Endodermal cell (in vitro differentiated cells): ENCODE measurements around the gene KCNJ18. TPM values are rescaled to one million over a fixed set of nuclear protein-coding genes. Genes with fewer than 3 reads are reported as not detected.
"Not testable (repeated sequence)": the region's sequence is repeated elsewhere in the genome, so short reads cannot be mapped to it uniquely, and the experiment has no call there.

Experiments
- DNase-seq: peaks from one replicate; pipeline ENCODE4 v3.0.0-alpha.2; 2017
- H3K27ac ChIP-seq: 2 replicates; pipeline ENCODE4 v1.5.1; 2013; ENCODE audit warnings: mild to moderate bottlenecking, low read depth, low read length, moderate library complexity
- H3K27me3 ChIP-seq: 2 replicates; pipeline ENCODE4 v1.6.1; 2013; ENCODE audit warnings: mild to moderate bottlenecking, low read length, moderate library complexity; ENCODE audit not compliant: insufficient read depth, control insufficient read depth, poor library complexity, severe bottlenecking
- H3K36me3 ChIP-seq: 2 replicates; pipeline ENCODE4 v1.7.0; 2013; ENCODE audit warnings: mild to moderate bottlenecking, low read length, moderate library complexity; ENCODE audit not compliant: control insufficient read depth, insufficient read depth
- H3K4me1 ChIP-seq: one replicate; pipeline ENCODE4 v1.7.0; 2013; ENCODE audit warnings: low read length; ENCODE audit not compliant: control insufficient read depth, insufficient read depth
- H3K4me3 ChIP-seq: 2 replicates; pipeline ENCODE4 v1.5.1; 2013; ENCODE audit warnings: mild to moderate bottlenecking, low read length, moderate library complexity
- H3K9ac ChIP-seq: 2 replicates; pipeline ENCODE4 v1.6.1; 2013; ENCODE audit warnings: mild to moderate bottlenecking, low read length, moderate library complexity; ENCODE audit not compliant: poor library complexity, severe bottlenecking; ENCODE audit errors: extremely low read depth
- H3K9me3 ChIP-seq: 2 replicates; pipeline ENCODE4 v1.6.1; 2013; ENCODE audit warnings: mild to moderate bottlenecking, low read length, moderate library complexity; ENCODE audit not compliant: control insufficient read depth
- H3K27ac Mint-ChIP-seq: 2 replicates; pipeline ENCODE4 v1.8.0; 2020; ENCODE audit warnings: mixed read lengths
- H3K27me3 Mint-ChIP-seq: 2 replicates; pipeline ENCODE4 v1.8.0; 2021; ENCODE audit warnings: mild to moderate bottlenecking, mixed read lengths; ENCODE audit not compliant: insufficient read depth
- H3K36me3 Mint-ChIP-seq: 2 replicates; pipeline ENCODE4 v1.8.0; 2020; ENCODE audit warnings: low read depth, mixed read lengths
- H3K4me1 Mint-ChIP-seq: 2 replicates; pipeline ENCODE4 v1.8.0; 2020; ENCODE audit warnings: mixed read lengths
- H3K4me3 Mint-ChIP-seq: 2 replicates; pipeline ENCODE4 v1.8.0; 2020; ENCODE audit warnings: mild to moderate bottlenecking, moderate library complexity, mixed read lengths
- H3K9me3 Mint-ChIP-seq: 2 replicates; pipeline ENCODE4 v1.8.0; 2020; ENCODE audit warnings: mild to moderate bottlenecking, mixed read lengths
- CTCF ChIP-seq: fragments of 200-600 bp; sonication (generic); conservative IDR thresholded peaks from 2 replicates; pipeline ENCODE4 v1.5.0; 2021; ENCODE audit warnings: antibody characterized with exemption, mild to moderate bottlenecking
- WGBS, 2 experiments: methylation state at CpG; one replicate each; pipeline versions ENCODE4 v1.1.5 to v1.1.7; 2013; ENCODE audit warnings: missing lambda C conversion rate in 2 of 2, mixed read lengths in 1 of 2; ENCODE audit not compliant: insufficient coverage in 1 of 2, insufficient read length in 1 of 2; 5-methylcytosine and 5-hydroxymethylcytosine counted together
- total RNA-seq, 2 donors: library from RNA; stranded (reverse); fragmentation: NEBNext Ultra II Directional in 1 of 2; extraction: Animal tissue kit (Norgen Biotek cat#: 25700) in 1 of 2; gene quantifications; 2 replicates in 1 of 2; 3 replicates in 1 of 2; pipeline ENCODE4 v1.2.1, GENCODE V29; 2021

The KCNJ18 gene
- total RNA-seq, 2 donors from 2014 or later: not detected

GRCh38 chr17:21705021-21705601 lies 12.8 kb downstream of the KCNJ18 start:
- WGBS, 2 experiments: 69 to 80% methylated on average over 12 to 13 of the region's 13 CpGs
- Histone ChIP-seq H3K27ac (no peak overlapping the region), H3K36me3 (no peaks in the 10 kb centered on the region), H3K9ac (no peak overlapping the region), H3K9me3 (no peaks in the 10 kb centered on the region), H3K4me1 (no peaks in the 10 kb centered on the region), H3K27me3 (no peaks in the 10 kb centered on the region), H3K4me3 (no peak overlapping the region)
- Mint-ChIP-seq H3K27ac (no peak overlapping the region), H3K9me3 (peaks cover 69% of the 10 kb centered on the region), H3K4me3 (no peak overlapping the region), H3K4me1 (no peaks in the 10 kb centered on the region), H3K36me3 (peaks cover 7% of the 10 kb centered on the region), H3K27me3 (no peaks in the 10 kb centered on the region)
- DNase-seq: no peak
- TF ChIP-seq CTCF: no peak

GRCh38 chr17:21705746-21706145 lies 13.4 kb downstream of the KCNJ18 start:
- not testable (repeated sequence) for H3K27me3 ChIP-seq, H3K9me3 ChIP-seq, H3K27ac Mint-ChIP-seq, H3K27me3 Mint-ChIP-seq, H3K4me1 ChIP-seq, H3K4me1 Mint-ChIP-seq, DNase-seq, H3K36me3 Mint-ChIP-seq, H3K4me3 Mint-ChIP-seq, H3K9ac ChIP-seq, H3K27ac ChIP-seq, H3K4me3 ChIP-seq, H3K36me3 ChIP-seq
- peaks cover 75% of the 10 kb centered on the region for H3K9me3 Mint-ChIP-seq
- 74 to 79% methylated on average over 3 to 6 of the region's 6 CpGs for WGBS, 2 experiments

GRCh38 chr17:21706546-21706945 lies 14.2 kb downstream of the KCNJ18 start:
- H3K27ac Mint-ChIP-seq, H3K4me3 Mint-ChIP-seq, H3K27me3 Mint-ChIP-seq, DNase-seq, H3K4me1 Mint-ChIP-seq, H3K36me3 ChIP-seq, H3K9me3 ChIP-seq, H3K4me3 ChIP-seq, H3K36me3 Mint-ChIP-seq, H3K27me3 ChIP-seq, H3K27ac ChIP-seq, H3K9ac ChIP-seq, H3K4me1 ChIP-seq: not testable (repeated sequence)
- WGBS, 2 experiments: 79 to 87% methylated on average over 5 to 7 of the region's 7 CpGs
- H3K9me3 Mint-ChIP-seq: peaks cover 80% of the 10 kb centered on the region

- not testable (repeated sequence) for H3K4me3 Mint-ChIP-seq, H3K27ac ChIP-seq, DNase-seq, H3K27ac Mint-ChIP-seq, H3K4me3 ChIP-seq, H3K36me3 Mint-ChIP-seq, H3K27me3 Mint-ChIP-seq, H3K9me3 ChIP-seq, H3K36me3 ChIP-seq, H3K9ac ChIP-seq, H3K4me1 Mint-ChIP-seq, H3K27me3 ChIP-seq, H3K4me1 ChIP-seq
- peaks cover 80% of the 10 kb centered on the region for H3K9me3 Mint-ChIP-seq
- 76 to 86% methylated on average over 5 to 6 of the region's 7 CpGs for WGBS, 2 experiments
These were observed 14.8 kb downstream of the KCNJ18 start for GRCh38 chr17:21707131-21707530.

GRCh38 chr17:21707711-21708611 lies 15.6 kb downstream of the KCNJ18 start:
- not testable (repeated sequence) for H3K27ac Mint-ChIP-seq, H3K4me3 ChIP-seq

GRCh38 chr17:21708612-21709535 lies 16.6 kb downstream of the KCNJ18 start:
- not testable (repeated sequence) for H3K9ac ChIP-seq, H3K27ac Mint-ChIP-seq, H3K4me3 Mint-ChIP-seq, H3K27me3 Mint-ChIP-seq, H3K9me3 ChIP-seq, H3K36me3 ChIP-seq, H3K27ac ChIP-seq, H3K27me3 ChIP-seq, H3K4me1 Mint-ChIP-seq, H3K4me3 ChIP-seq, H3K4me1 ChIP-seq, H3K36me3 Mint-ChIP-seq
- peaks cover 84% of the 10 kb centered on the region for H3K9me3 Mint-ChIP-seq
- DNase-seq: peak; percentile 18
- 77 to 84% methylated on average over 8 to 14 of the region's 15 CpGs for WGBS, 2 experiments

More at GRCh38 chr17:21707711-21708611, 15.6 kb downstream of the KCNJ18 start:
- H3K9ac ChIP-seq, DNase-seq, H3K27me3 Mint-ChIP-seq, H3K4me3 Mint-ChIP-seq, H3K4me1 Mint-ChIP-seq, H3K9me3 ChIP-seq, H3K36me3 Mint-ChIP-seq, H3K4me1 ChIP-seq, H3K27me3 ChIP-seq, H3K36me3 ChIP-seq, H3K27ac ChIP-seq: not testable (repeated sequence)
- H3K9me3 Mint-ChIP-seq: peaks cover 78% of the 10 kb centered on the region
- 83 to 90% methylated on average over 7 to 12 of the region's 17 CpGs for WGBS, 2 experiments
